ENCODE measurements around the gene ZC3H13.

DNA sequence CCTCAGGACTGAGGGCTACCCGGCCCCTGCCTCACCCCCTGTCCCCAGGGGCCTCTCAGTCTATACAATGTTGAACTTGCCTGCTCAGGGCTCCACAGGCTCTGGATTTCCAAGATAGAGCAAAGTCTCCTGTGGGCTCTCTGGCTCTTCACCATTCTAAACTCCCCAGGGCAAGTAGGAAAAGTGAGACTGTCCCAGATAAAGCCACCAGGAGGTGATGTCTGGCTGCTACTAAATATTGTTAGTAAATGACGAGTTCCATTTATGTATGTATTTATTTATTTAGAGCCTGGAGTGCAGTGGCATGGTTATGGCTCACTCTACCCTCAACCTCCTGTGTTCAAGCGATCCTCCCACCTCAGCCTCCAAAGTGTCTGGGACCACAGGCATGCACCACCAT, 127.4 kb downstream of the ZC3H13 start:
- TF ChIP-seq, protein P1, sequence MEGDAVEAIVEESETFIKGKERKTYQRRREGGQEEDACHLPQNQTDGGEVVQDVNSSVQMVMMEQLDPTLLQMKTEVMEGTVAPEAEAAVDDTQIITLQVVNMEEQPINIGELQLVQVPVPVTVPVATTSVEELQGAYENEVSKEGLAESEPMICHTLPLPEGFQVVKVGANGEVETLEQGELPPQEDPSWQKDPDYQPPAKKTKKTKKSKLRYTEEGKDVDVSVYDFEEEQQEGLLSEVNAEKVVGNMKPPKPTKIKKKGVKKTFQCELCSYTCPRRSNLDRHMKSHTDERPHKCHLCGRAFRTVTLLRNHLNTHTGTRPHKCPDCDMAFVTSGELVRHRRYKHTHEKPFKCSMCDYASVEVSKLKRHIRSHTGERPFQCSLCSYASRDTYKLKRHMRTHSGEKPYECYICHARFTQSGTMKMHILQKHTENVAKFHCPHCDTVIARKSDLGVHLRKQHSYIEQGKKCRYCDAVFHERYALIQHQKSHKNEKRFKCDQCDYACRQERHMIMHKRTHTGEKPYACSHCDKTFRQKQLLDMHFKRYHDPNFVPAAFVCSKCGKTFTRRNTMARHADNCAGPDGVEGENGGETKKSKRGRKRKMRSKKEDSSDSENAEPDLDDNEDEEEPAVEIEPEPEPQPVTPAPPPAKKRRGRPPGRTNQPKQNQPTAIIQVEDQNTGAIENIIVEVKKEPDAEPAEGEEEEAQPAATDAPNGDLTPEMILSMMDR (conservative IDR thresholded peaks at IDR 0.05), result 0 out of 2 replicates have a peak, but pooled peaks have one; percentile 28
- no peak for TF ChIP-seq EZH2 (IDR thresholded peaks at IDR 0.05; ENCODE audit: low read depth)
